GM19023 (cell line): ENCODE results near the gene TOE1.

Experiments used
- ATAC-seq: cut with Tn5 transposase; IDR thresholded peaks from one replicate; pipeline ENCODE4 v1.9.1; 2021; ENCODE audit warnings: mild to moderate bottlenecking, moderate library complexity; ENCODE audit not compliant: unreplicated experiment

The TOE1 gene

DNA sequence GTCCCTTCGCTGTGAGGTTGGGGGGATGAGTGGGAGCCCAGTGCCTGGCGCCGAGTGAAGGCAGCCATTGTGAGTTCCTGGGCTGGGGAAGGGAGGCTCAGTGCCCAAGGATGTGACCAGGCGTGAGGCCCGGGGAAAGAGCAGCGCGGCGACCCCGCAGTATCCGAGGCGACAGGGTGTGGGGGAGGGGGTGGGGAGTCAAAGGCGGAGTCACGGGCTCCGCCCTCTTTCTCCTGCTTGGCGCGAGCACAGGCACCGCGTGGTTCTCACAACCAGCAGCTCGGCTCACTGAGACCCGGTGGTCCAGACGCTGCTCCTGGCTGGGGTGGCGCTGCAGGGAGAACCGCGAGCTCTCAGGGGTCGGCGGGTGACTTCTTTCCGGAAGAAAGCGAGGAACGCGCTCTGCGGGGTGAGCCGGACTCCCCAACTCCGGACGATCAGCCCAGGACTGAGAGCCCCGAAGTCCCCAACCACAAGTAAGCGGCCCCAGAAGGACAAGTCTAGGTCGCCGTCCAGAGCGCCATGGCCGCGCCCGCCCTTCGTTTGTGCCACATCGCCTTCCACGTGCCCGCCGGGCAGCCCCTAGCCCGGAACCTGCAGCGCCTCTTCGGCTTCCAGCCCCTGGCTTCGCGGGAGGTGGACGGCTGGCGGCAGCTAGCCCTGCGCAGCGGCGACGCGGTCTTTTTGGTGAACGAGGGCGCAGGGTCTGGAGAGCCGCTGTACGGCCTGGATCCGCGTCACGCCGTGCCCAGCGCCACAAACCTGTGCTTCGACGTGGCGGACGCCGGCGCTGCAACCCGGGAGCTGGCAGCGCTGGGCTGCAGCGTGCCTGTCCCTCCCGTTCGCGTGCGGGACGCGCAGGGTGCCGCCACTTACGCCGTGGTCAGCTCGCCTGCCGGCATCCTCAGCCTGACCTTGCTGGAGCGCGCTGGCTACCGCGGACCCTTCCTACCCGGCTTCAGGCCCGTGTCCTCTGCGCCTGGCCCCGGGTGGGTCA is 13.0 kb upstream of the TOE1 start, which contains the start of gene HPDL:
Gene HPDL, plus strand, starts transcription at position 269 of the 997 bp plus-strand sequence. Its CDS starts 254 bp downstream, at position 523.
- no peak for ATAC-seq

DNA sequence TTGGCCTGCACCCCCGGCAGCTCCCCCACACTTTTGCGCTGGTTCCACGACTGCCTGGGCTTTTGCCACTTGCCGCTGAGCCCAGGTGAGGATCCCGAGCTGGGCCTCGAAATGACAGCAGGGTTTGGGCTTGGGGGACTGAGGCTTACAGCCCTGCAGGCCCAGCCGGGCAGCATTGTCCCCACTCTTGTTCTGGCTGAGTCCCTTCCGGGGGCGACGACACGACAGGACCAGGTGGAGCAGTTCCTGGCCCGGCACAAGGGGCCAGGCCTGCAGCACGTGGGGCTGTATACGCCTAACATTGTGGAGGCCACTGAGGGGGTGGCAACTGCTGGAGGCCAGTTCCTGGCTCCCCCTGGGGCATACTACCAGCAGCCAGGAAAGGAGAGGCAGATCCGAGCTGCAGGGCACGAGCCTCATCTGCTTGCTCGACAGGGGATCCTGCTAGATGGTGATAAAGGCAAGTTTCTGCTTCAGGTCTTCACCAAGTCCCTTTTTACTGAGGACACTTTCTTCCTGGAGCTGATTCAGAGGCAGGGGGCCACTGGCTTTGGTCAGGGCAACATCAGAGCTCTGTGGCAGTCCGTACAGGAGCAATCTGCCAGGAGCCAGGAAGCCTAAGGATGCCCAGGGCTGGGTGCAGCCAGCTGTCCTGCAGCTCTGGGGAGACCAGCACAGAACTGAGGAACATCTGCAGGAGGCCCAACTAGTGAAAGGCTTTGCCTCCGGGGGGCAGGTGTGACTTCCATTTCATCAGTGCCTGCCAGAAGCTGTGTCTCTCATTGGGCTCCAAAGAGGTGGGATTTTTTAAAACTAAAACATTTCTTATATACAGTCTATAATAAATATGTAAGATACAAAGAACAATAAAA is 12.1 kb upstream of the TOE1 start:
- no peak for ATAC-seq

DNA sequence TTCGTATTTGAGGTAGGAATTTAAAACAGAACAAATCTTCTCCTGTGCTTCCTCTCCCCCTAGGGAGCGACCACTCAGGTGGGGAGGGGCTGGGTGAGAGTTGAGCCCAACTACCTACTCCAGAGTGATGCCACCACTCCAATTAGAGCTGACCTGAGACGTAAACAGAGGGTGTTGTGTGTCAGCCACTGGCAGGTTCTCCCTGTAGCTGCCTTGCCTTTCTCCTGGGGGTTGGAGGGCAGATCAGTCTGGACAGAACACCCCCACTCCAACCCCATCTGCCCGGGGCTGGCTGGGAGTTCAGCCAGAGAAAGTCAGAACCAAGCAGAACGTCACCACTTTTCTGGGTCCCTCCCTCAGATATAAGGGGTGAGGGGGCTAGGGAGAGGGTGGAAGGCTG is 11.3 kb upstream of the TOE1 start:
- ATAC-seq = no peak

DNA sequence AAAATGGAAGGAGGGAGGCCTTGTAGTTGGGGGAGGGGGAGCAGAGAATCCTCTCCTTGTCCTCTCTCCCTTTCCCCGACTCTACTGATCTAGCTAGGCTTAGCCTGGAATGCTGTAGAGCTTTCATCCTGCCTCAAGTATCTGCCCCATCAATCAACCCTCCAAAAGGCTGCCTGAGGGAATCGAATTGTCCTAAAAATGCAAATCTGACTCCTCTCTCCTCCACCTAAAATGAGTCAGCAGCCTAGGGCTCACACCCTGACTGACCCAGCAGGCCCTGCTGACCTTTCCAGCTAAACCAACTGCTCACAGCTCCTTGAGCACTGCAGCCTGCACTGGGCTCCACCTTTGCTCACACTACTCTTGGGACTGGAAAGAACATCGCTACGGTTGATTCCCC is 10.5 kb upstream of the TOE1 start:
- ATAC-seq = no peak

DNA sequence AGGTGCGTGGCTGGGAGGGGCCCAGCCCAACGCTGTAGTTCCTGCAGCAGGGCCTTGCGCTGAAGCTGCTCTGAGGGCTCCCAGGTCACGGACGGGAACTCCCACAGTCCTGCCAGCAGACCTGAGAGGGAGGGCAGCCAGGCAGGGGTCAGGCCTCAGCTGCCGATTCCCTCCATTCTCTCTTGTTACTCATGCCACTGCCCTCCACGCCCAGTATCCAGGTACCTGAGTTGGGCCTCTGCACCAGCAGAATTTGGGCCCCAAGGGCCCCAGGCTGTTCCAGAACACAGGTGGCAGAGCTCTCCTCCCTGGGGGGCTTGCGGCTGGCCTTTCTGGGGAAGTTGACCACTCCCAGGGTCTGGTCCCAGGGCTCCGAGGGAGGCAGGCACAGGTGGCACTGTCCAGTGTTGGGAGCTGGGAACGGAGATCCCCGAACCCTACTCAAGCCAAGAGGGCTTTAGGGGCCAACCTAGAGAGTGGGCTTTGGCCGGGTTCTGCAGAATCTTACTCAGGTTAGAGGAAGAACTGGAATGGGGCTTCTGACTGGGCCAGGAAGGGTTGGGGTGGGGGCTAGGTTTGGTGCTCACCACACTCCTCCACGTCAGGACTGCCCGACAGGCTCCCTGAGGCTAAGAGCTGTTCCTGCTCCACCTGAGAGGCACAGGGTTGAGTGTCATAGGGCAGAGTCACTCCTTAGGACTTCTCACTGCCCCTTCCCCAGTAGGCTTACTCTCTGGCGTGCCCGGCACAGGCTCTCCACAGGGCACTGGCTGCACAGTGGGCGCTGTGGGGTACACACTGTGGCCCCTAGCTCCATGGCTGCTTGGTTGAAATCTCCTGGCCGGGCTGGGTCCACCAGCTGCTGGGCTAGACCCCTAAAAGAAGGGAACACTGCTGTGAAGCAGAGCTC is 8.3 kb upstream of the TOE1 start:
- no peak for ATAC-seq

DNA sequence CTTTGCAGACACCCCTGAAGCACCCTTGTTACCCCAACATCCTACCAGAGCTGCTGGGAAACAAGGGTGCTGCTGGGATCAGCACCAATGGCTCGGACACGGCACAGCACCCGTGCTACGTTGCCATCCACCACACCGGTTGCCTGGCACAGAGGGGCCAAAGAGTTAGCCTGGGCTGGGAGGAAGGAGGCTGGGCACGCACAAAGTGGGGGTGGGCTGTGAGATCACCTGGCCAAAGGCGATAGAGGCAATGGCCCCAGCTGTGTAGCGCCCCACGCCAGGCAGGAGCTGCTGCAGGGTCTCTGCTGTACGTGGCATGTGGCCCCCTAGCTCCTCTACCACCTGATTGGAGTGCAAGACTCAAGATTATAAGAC is 7.6 kb upstream of the TOE1 start:
- ATAC-seq = no peak

DNA sequence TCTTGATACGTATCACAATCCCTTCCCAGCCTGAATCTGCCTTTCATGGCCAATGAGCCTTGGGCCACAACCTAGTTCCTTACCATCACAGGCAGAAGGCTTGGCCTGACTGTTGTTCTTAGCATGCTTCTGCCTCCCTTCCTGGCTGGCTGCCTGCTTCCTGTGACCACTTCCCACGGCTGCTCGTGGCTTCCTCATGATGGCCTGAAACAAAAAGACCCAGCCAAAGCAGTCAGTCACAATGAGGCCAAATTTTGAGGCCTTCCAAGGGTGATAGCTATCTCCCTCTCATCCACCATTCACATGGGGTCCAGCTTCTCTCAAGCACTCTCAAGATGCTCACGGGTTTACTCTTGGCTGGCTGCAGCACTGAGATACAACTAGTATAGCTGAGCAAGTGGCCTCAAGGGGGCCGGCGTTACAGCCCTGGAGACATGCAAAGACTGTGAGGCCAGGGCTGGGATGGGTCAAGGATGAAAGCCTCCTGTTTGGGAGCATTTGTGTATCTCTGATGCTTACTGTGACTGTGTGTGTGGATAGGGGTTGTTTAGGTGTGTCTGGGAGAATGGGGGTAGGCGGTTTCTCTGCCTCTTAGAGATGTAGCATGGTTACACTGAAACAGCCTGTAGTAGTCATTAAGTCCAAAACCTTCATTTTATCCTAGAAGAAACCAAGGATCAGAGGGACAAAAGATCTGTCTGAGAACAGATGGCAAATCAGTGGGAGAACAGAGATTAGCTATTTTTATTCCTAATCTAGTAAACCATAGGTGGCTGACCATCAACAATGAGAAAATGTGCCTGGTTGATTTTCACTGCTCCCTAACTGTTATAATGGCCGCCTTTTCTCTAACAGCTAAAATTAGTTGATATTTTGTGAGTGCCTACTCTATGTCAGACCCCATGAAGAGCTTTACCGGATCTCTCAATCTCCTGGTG is 5.4 kb upstream of the TOE1 start:
- no peak for ATAC-seq

DNA sequence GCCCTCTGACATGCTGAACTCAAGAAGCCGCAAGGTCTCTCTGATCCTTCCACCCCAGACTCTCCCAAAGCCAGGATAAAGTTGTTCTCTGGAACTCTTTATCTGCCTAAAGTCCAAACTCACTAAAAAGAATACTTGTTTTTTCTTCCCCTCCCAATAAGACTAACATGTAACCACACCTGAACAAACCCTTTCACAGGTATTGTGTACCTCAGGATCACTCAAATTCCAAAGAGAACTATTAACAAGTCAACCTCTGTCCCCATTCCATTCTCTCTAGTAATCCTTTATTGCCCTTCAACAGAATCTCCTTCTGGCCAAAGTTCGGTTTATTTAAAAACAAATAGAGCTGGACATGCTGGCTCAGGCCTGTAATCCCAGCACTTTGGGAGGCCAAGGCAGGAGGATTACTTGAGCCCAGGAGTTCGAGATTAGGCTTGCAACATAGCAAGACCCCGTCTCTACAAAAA is 4.1 kb upstream of the TOE1 start:
- ATAC-seq = no peak

DNA sequence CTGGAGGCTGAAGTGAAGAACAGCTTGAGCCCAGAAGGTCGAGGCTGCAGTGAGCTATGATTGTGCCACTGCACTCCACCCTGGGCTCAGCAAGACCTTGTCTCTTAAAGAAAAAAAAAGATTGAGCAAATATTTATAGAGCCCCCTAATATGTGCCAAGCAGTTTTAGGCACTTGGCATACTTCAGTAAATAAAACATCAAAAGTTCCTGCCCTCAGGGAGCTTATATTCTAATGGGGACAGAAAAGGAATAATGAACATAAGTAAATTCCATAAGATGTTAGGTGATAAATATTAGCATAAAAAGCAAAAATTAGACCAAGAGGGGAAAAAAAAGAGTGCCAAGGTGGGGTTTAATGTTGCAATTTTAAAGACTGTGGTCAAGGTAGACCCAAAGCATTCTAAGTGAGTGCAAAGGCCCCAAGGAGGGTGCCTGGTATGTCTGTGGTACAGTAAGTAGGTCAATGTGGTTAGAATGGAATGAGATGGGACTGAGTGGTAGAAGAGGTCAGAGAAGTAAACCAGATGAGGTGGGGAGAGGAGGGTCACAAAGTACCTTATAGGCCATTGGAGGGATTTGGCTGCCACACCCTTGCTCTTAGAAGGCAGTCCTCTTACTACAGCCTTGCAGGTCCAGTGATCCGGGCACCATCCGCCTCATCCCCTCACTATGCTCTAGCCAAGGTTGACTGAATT is 2.2 kb upstream of the TOE1 start:
- ATAC-seq = no peak

DNA sequence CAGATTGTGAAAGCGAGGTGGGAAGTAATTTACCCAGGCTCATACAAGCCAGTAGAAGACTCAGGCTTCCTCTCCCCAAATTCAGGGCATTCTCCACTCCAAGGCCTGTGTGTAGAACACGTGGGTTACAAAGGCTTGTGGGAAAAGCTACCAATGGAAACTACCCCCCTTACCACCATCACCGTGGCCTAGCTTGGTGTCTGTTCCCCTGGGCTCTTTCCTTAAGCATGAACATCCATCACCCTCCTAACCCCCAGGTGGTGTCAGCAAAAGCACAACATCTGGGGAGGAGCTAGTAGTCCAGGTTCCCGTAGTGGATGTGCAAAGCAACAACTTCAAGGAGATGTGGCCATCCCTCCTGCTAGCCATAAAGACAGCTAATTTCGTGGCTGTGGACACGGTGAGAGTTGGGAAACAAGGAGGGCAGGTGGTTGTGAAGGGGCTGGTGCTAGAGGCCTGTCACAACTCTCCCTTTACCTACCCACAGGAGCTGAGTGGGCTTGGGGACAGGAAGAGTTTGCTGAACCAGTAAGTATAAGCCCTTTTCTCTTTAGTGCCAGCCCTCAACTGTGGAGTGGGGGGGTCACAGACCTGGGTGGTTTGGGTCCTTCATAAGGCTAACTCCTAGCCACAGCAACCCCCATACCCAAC is 971 bp downstream of the TOE1 start:
- no peak for ATAC-seq

DNA sequence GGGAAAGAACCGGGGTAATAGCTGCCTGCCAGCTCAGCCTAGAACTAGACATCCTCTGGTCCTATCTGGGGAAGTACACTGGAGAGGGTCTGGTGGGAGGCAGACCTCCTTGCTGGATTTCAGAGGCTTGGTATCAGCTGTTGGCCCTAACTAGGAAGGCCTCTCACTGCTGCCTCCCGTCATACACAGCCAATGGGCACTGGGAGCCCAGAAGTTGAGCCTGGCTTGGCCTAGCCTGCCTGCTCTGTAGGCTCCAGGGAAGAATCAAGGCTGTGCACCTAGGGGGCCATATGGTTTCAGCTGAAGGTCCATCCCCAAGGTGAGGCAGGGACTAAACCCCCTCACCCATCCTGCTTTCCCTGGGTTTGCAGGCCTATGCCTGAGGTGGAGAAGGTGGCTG is 4.5 kb downstream of the TOE1 start:
- ATAC-seq = no peak

DNA sequence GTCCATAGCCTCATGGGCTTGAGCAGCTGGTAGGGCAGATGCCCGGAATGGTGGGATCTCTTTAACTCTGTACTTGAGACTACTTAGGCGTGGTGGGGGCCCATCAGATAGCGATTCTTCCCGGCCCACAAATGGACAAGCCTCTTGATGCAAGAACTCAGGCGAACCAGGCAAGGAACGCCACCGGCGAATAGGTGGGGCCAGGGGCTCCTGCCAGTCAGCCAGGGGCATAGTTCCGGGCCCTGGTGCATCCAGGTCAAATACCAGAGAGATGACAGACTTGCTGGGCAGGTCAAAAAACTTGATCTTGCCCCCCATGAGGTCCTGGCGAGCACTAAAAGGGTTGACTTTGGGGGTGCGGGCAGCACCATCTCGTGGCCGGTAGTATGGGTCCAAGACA is 5.0 kb downstream of the TOE1 start:
- no peak for ATAC-seq

DNA sequence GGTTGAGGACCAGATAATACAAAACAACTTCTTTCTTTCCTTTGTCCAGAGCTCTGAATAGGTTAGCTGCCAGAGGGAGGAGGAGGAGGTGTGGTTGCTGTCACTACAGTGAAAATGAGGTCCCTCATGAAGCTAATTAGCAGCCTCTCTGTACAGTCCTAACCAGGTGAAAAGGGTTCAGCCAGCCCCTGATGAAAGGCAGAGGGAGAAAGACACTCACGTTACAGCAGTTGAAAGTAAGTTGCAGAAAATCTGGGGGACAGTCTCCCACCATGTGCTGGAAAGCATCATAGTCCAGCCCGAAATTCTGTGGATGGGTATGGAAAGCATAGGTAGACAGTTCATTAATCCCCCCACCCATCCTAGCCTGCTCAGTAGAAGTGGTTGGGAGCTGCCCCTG is 6.5 kb downstream of the TOE1 start:
- ATAC-seq = no peak

DNA sequence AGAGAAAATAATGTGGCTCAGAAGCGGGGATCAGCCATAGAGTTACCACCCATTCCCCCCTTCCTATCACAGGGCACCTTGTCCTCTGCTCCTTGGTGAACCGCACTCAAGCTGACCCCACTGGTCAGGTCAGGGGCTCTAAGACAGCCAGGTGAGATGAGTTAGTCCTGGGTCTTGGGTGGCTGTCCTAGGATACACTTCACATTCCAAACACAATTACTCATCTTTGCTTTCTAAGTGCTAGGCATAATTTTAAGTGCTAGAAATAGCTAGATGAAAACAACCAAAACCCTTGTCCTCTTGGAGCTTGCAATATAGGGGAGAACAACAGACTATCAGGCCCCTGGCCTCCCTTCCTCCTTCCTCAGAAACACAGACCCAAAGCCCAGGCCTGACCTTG is 8.1 kb downstream of the TOE1 start:
- no peak for ATAC-seq

DNA sequence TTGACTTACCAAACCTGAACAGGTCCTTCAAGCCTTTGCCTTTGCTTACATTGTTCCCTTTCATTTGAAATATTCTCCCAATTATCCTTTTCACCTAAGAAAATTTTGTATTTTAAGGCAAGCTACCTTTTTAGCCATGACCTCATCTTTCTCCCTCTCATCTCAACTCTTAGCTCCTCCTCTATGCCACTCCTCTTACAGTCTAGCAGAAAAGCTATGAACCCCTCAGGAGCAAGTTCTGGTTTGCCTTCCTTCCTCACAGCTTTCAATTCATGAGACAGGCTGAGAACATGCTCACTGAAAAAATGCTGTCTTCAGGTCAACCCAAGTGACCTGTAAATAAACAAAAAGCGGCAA is 8.6 kb downstream of the TOE1 start:
- no peak for ATAC-seq

DNA sequence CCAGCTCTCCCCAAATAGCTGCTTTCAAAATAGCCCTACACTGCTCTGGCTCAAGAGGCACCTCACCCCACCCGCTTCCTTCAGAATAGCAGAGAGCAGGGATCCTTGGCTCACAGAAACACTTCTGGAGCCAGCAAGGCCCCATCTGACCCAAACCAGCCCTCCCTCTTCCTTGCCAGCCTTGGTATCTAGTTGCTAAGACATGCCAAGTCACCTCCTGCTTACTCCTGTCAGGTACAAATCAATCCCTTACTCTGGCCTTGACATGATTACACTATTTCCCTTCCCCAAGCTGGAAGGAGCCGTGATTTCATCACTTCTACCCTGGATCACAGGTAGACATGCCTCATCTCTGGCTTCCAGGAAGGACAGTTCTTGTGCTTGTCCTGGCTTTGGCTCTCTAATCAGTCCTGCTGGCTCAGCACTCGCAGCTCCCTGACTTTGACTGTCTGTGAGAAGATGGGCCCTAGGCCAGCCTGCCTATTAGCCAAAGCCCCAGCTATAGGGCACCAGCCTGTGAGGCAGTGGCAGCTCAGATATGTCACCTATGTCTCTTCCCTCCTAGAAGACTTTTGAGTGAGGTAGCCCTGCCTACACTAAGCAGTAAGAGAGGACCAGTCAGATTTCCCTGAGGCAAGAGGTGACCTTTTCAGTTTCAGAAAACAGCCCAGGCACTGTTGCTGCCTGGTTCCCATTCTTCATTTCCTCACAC is 9.2 kb downstream of the TOE1 start:
- ATAC-seq = no peak

DNA sequence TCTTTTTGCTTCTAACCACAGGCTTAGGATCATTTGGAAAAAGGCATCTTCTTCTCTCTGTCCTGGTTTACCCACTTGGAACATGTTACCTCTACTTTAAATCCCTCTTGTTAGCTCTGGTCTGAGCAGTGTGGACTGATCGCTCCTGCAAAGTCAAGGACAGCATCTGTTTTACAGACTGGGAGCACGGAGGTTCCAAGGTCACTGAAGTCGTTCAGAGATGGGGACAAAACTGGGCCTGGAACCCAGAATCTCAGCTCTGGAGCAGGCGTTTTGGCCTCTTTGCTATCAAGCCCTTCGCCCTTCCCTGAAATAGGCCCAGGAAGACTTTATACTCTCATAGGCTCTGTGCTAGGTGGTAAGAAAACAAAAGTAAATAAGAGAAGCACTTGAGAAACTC is 11.5 kb downstream of the TOE1 start:
- ATAC-seq = no peak

DNA sequence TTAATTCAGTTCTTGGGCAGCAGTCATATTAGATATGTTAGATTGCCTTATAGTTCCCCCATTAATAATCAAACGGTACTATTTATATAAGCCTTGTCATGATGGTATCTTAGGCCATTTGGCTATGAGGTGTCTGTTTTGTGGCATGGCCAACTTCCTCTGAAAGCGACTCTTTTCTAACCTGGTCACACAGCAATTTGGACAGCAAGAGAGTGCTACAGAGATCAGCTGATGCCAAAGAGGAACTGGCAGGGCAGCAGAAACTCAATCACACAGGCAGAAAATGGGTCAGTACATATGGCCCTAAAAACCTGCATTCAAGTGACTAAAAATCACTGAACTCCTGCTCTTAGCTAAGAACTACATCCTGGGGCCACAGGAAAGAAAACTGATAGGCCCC is 13.7 kb downstream of the TOE1 start:
- no peak for ATAC-seq
